Hypothalamus (tissue), 51 donors: Measurements from ENCODE around the gene BLVRA.

Experiments used
- DNase-seq, 51 donors: peaks; one replicate each; lab custom pipeline; 2025; lab: John Stamatoyannopoulos, UW

Gene BLVRA

DNA sequence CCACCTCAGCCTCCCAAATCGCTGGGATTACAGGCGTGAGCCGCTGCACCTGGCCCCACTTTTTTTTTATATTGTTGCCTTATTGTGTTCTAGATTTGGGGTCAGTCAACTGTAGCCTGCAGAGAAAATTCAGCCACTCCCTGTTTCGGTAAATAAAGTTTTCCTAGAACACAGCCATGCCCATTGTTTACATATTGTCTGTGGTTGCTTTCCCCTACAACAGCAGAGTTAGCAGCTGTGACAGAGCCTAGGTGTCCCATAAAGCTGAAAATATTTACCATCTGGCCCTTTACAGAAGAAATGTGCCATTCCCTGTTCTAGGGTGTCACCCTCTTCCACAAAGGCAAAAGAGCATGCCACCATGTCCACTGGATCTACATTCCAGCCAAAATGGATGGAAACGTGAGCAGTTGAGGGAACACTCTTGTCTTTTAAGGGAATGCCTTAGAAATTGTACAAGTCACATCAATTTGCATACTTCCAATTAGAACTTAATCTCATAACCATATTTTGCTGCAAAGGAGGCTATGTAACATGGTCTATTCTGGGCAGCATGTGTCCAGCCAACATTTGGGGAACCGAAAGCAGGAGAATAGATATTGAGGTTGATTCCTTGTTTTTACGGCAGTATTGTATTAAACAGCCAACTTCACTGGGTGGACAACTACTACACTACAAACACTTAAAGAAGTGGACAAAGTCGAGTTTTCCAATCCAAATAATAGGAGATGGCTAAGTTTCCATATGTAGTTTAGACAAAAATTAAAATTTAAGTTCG is 11.0 kb upstream of the BLVRA start:
- no peak for DNase-seq

DNA sequence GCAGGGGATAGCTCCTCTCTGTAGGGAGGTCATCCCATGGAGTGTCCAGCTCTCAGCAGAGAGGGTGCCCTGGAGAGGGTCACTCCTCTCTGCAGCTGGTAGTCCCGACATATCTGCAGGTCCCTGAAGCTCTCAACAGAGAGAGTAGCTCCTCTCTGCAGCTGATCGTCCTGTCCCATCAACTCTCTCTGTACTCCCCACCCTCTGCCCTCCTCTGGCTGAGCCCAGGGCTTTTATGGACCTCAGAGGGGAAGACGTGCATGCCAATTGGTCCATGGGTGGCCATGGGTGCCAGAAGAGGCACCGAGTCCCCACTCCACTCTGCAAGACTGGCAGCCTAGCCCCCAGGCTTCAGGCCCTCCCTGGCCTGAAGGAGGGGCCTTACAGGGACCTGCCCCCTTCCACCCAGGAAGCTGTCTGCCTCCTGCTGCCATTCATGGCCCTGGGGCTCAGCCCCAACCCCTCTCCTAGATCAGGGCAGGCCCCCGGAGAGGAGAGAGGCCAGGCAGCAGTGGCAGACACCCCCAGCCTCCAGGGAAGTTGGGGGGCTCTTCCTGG is 9.0 kb upstream of the BLVRA start:
- no peak for DNase-seq

DNA sequence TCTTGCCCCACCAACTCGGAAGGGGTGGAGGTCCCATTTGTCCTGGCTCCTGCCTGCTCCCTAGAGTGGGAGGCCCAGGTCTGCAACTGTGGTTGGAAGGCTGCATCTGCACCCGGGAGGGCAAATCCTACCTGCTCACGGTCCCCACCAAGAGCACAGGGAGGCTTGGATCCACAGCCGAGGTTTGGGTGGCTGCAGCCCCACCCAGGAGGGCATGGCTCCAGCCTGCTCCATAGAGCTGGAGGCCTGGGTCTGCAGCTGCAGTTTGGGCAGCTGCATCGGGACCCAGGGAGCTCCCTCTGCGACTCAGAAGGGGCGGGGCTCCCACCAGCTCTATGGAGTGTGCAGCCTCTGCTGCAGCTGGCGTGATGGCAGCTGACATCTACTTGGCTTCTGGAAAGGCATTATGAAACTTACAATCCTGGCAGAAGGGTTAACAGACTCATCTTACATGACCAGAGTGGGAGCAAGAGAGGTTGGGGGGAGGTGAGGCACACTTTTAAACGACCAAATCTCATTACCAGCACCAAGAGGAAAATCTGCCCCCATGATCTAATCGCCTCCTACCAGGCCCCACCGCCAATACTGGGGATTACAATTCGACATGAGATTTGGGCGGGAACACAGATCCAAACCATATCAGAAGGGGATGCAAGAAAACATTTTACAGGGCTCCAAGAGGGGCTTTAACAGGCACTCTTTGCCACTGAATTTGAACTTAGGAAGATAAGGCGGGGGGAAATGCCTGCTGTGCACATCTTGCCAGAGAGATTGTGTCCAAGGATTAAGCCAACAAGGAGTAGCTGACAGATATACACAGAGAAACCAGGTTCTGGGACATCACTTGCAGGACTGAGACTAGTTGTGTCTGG is 8.2 kb upstream of the BLVRA start:
- DNase-seq = no peak

DNA sequence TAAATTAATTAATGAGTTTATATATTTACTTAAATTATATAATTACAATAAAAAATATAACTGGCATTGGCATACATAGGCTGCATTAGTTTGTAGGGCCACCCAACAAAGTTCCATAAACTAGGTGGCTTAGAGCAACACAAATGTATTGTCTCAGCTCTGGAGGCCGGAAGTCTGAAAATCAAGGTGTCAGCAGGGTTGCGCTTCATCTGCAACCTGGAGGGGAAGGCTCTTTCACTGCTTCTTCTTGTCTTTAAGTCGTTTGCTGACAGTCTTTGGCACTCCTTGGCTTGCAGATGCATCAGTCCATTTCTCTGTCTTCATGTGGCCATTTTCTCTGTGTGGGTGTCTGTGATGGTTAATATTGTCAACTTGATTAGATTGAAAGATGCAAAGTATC is 6.1 kb upstream of the BLVRA start:
- DNase-seq = no peak

DNA sequence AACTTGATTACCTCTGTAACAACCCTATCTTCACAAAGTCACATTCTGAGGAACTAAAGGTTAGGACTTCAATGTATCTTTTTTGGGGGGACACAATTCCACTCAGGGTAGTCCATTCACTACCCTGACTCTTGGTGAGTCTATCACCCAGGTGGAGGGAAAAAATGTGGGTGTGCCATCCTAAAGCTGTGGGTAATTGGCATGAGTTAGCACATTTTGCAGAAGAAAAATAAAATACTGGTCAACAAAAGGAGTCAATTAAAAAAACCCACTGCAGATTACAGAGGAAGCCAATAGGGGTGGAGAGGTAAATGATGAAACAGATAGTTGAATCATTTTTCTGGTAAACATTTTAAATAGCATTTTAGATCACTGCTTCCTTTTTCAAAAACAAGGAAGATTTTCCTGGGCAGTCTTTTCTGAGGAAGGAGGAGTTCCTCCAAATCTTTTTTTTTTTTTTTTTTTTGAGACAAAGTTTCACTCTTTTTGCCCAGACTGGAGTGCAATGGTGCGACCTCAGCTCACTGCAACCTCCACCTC is 5.1 kb upstream of the BLVRA start:
- no peak for DNase-seq

DNA sequence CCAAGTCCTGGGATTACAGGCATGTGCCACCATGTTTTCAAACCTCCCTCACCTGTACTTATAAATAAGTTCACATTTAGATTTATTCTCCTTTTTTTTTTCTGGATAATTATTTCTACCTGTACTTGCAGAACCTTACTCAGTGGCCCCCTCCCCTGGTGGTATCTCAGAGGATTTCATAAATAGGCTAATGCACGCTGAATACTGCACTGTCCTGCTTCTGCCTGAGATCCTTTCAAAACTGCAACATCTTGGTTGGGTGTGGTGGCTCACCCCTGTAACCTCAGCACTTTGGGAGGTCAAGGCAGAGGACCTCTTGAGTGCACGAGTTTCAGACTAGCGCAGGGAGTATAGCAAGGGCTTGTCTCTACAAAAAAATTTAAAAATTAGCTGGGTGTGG is 4.6 kb upstream of the BLVRA start:
- DNase-seq = no peak

DNA sequence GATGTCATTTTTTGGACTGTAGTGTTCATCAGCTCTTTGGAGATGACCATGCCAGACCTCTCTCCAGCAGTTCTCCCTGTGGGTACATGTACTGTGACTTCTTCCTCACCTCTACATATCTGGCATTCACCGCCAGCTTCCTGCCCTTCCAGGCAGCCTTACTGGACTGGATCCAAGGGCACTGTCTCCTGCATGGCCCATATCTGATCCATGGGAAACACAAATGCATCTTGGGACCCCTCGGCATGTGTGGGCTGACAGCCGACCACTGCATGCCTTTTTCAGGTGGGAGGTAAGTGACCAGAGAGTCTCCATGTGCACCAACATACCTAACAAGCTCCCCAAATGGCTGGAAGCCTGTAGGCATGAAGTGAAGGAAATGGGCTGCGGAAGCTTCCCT is 3.9 kb upstream of the BLVRA start:
- DNase-seq = no peak

DNA sequence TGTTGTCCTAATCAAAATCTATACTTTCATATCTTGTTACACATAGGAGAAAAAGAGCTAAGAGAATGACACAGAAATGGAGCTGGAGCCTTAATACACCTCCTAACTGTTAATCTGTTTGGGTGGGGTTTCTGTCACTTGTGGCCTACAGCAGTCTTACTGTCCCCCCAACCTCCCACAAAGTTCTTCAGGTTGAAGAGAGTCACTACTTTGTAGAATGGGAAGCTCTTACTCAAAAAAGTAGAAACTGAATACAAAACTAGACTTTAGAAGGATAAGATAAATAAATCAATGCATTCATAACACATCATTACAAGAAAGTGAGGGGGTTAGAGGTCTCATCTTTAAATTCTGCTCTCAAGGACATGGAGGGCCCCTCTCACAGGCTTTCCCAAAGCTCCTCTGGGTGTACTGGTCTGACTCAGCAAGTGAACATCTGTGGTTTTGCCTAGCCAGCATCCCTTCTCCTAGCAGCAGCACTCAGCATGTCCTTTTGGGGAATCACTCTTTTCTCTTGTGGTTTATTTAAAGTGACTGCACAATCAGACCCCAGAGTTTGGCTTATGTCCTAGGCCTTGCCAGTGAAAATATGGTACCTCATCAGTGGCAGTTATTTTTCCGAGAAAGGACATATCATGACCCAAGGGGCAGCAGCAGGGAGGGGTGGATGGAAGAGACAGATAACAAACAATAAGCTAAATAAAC is 2.0 kb upstream of the BLVRA start:
- DNase-seq = no peak

DNA sequence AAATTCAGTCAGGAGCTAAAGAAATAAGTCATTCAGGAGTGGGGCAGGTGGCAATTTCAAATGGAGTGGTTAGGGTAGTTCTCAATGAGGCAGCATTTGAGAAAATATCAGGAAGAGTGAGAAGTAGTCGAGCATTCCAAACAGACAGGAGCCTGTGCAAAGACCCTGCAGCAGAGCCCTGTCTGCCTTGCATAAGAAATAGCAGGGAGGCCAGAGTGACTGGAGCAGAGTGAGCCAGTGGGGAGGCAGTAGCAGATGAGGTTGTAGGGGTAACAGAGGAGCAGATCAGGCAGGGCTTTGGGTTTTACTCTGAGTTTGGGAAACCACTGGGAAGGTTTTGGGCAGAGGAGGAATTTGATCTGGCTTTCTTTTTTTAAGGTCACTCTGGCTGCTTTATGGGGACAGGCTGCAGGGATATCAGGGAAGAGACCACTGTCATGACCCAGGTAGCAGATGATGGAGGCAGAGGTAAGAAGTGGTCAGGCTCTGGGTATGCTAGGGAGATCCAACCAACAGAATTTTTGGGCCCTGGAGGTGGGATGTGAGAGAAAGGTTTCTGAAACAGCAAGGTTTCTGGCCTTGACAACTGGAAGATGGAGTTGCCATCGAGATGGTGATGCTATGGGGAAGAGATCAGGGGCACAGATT is 1.3 kb upstream of the BLVRA start:
- DNase-seq = no peak

DNA sequence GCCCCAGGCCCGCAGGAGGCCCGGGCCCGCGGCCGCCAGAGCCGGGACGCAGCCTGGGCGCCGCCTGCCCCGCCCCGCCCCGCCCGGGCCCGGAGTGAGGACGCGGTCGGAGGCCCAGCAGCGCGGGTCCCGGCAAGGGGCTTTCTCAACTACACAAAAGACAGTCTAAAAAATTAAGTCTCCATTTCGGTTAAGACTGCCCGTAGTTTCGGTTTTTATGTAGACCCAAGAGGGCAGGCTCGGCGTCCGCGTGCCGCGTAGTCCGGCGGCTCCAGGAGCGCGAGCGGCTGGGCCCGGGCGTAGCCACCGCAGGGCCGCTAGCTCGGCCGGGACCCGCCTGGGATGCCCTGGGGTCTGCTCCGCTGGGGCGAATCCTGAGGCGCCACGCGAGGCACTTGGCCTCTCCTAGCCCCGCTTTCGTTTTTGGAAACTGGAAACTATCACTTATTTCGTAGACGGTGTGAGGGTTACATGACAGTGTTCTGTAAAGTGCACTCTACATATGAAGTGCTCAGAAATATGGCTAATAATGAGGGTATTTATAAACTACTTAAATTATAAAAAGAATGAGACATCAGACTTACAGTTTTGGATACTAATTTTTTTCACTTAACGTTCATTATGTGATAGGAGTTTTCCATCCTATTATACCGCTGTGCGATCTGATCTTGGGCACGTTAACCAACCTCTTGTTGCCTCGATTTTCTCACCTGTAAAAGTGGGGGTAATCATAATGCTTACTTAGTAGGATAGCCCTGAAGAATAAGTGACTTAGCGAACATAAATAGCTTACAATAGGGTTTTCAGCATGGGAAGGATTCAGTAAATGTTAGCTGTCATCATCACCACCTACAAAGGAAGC is 573 bp downstream of the BLVRA start:
- DNase-seq = peak in 27 of 51 donors; percentile 4 to 63 (median 30)

DNA sequence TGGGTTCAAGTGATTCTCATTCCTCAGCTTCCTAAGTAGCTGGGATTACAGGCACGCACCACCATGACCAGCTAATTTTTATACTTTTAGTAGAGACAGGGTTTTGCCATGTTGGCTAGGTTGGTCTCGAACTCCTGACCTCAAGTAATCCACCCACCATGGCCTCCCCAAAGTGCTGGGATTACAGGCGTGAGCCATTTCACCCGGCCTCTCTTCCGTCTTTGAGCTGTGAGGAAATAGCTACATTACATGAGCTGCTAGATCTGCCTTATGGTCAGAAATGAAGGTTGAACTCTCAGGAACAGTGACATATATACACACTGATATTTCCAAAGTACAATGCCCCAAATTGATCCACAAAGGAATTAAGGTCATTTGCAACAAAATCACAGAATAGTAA is 2.4 kb downstream of the BLVRA start:
- DNase-seq = no peak

DNA sequence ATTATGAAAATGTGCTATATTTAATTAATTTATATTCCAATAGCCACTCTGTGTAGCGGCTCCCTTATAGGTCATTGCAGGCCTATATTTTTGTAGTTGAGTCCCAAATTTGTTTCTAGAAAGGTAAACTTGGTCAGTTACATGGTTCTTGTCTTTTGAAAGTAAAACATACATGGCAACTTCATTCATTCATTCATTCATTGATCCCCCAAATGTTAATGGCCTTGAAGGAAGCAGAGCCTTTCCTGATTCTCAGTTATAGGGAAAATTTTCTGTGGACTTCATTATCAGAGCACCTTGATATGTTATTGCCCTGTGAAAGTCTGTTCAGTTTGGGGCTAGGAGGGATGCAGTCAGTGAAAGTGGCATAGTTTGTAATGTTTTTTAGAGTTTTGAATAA is 2.9 kb downstream of the BLVRA start:
- DNase-seq = no peak

DNA sequence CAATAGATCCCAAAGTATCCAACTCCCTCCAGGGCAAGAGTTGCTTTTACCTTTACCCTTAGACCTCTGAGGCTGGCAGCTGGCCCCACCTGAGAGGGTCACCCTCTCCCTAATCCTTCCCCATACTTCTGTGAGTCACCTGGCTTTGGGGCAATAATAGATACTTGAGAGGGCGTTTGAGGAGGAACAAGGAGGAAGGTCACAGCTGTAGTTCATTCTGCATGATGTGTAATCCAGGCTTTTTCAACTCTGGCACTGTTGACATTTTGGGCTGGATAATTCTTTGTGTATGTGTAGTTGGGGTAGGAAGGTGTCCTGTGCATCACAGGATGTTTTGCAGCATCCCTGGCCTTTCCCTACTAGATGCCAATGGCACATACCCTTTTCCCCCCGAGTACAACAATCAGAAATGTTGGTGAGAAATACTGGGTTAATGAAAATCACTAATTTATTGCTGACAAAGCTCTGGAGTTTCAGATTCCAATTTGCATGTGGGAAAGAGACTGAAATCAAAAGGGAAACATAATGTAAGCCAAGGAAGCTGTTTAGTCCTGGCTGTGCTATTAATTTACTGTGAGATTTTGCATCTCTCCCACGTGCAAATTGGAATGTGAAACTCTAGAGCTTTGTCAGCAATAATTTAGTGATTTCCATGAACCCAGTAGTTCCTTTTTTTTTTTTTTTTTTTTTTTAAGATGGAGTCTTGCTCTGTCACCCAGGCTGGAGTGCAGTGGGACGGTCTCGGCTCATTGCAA is 3.6 kb downstream of the BLVRA start:
- no peak for DNase-seq

DNA sequence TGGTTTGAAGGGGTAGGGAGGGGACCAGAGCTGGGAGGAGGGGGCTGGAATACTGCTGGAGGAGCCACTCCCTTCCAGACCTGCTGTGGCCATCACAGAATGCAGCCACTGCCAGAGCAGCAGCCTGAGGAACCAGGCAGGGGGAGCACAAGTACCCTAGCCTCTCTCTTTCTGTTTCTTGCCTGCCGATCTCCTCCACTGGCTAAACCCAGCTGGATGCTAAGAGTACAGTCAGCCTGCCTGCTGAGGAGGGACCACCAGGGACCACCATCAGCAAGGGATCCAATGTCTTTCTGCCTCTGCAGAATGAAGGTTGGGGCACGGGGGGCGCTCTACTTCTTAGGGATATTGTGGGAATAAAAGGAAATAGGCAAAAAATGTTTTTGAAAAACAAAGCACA is 4.7 kb downstream of the BLVRA start:
- DNase-seq = no peak

DNA sequence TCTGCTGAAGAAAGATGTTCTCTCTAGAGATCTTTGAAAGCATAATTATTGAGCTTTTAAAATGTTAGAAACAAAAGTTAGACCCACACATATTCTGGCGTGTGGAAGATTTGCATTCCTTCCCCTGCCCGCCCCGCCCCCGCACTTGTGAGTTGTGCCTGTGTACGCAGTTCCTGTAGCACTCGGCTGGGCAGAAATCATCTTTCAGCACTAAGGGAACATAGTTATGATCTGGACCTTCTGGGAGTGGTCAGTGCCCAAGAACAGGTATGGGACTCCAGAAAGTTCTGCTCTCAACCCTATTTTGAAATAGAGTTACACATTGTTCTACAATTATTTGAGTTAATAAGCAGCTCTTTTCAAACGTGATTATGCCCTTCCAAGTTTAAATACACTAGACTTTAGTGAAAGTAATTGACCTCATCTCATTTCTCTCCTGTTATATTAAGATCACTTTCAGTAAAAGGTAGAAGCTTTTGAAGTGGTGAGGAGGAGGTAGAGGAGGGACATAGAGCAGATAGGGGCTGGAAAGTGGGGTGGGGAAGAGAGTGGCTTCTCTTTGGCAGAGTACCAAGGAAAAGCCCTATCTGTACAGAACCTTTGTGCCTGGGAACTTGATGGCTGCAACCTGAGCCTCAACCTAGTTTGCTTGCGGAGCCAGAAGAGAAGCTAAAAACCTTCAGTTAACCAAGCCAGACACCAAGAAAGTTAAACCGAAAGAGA is 5.7 kb downstream of the BLVRA start:
- DNase-seq = no peak

DNA sequence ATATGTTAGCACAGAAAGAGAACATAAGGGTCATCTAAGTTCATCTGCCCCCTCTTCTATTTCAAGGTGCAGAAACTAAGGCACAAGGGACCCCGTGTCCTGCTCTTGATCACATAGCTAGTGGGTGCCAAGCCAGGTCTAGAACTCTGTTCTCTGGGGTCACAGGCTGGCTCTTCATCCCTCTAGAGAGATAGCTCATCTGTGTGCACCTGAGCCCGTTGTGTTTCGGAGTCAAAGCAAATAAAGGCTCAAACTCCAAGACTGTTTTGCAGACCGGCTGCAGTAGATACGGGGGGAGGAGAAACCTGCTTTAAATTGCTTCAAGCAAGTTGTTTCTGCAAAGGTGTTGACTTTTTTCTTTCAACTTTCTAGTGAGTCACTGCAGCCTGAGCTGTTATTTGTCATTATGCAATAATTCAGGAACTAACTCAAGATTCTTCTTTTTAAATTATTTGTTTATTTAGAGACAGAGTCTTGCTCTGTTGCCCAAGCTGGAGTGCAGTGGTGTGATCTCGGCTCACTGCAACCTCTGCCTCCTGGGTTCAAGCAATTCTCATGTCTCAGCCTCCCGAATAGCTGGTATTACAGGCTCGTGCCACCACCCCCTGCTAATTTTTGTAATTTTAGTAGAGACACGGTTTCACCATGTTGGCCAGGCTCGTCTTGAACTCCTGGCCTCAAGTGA is 6.5 kb downstream of the BLVRA start:
- peak in 1 of 51 donors; percentile 17 for DNase-seq

DNA sequence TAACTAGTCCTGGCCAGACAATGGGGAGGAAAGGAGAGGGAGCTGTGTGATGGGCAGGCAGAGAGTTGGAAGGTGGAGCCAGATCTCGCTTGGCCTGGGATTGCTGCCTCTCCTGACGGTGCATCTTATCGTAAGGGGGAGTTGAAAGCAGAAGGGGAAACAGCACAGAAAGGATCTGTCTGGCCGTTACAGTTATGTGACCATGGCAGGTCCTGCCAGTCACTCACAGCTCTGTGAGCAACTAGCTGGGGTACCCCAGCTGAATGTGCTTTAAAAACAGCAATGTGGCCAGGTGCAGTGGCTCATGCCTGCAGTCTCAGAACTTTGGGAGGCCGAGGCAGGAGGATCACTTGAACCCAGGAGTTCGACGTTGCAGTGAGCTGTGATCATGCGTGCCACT is 8.1 kb downstream of the BLVRA start:
- DNase-seq = no peak
